ENCODE measurements around the gene PPP1R37.

PPP1R37 gene

DNA sequence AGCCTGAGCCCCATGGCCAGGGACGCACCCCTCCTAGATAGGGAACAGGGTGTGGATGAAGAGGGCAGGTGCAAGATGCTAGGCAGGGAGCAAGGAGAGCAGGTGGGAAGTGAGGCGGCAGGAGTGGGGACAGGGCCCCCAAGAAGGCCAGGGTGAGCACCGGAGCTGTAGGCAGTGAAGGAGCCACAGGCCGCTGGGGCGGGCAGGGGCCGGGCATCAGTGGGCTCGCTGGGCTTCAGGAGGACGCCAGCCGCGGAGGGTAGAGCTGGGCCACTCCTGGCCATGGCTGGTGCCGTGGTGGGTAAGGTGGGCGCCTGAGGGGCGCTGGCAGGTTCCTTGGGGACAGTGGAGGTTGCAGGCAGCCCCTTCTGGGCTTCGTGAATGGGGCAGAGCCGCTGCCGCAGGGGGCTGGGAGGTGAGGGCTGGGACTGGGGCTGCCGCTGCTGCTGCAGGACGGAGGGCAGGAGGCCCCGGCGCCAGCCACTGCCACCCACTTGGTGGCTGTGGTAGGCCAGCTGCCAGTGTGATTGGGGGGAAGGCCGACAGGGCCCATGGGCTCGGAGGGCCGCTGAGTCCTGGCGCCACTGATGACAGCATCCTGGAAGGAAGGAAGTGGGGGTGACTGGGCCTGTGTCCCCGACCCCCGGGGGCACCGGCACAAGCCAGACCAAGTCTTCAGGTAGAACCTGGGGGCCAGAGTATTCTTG, 65.7 kb downstream of the PPP1R37 start:
- no peak for DNase-seq

GRCh38 chr19:45159210-45159970, 66.4 kb downstream of the PPP1R37 start:
- no peak for DNase-seq

- no peak for DNase-seq
These were observed 67.0 kb downstream of the PPP1R37 start for GRCh38 chr19:45159971-45160324.

DNA sequence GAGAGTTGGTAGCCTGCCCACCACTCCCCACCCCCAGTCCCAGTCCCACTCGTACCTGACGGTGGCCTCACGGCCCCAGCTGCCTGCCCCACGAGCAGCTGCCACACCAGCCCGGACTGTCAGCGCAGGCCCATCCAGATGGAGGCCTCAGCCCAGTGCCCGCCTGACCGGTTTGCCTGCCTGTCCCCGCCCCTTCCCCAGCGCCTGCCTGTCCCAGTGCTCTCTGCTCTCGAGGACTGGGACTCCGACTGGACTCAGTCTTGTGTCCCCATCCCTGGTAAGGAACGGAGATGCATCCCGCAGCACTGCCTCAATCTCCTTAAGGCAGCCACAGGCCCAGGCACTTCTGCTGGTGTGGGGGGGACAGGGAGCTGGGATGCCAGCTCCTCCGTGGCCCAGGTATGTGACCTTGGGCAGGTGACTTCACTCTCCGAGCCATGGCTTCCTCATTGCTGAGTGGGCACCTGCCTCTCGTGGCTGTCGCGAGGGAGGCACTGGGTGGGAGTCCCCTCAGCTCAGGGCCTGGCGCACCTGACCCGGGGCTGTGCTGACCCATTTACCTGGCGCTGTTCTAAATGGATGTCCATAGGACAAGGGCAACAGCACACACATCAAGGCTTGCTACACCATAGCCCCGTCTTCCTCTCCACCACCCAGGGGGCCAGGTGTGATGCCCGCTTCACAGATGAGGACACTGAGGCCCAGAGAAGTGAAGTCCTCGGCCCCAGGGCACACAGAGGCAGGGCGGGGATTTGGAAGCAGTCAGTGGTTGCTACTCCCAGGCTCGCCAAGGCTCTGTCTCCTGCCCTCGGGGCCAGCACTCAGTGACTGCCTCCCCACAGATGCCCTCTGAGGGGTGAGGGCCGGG, 68.1 kb downstream of the PPP1R37 start, which contains the start of gene NKPD1:
Gene NKPD1 (minus strand): TSS at position 113 of the 868 bp plus-strand sequence. CDS start 832 bp downstream, outside the sequence.
- DNase-seq, result no peak

GRCh38 chr19:45161738-45162607, 69.0 kb downstream of the PPP1R37 start:
- DNase-seq, result no peak

DNA sequence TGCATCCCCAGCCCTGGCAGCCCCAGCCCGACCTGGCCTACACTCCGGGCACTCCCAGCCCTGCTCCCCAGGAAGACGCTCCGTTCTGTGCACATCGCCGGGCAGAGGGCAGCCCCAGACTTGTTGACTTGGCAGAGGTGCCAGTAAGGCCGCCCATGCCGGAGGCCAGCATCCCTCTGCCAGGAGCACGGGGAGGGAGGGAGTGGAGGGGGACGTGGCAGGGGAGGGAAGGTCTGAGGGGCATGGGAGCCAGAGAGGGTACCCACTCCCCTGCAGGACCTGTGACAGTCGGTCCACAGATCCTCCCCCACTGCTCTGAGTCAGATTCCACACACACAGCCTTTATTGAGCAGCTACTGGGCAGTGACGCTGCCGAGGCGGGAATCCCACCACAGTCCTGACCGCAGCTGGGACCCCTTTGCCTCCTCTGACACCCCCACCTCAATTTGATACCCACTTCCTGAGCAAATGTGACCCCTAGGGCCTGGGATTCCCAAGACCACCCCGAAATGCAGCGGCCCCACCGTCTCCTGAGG, 69.7 kb downstream of the PPP1R37 start:
- DNase-seq, result no peak

DNA sequence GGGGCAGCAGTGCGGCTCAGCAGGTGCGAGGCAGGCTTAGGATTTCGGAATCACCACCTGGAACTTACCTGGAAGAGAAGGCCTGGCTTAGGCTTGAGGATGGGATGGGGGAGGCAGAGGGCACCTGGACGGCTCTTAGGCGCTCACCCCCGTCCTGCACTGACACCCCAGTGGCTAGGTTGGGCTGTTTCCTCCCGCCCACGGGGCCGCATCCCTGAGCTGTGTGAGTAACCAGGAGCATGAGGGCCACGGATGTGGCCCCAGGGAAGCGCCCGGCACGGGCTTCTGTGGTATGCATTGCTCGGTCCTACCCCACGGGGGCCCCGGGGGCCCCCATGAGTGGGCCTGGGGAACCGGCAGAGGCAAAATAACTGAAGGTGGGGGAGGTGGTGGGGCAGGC, 70.2 kb downstream of the PPP1R37 start:
- no peak for DNase-seq

GRCh38 chr19:45163751-45164460, 70.9 kb downstream of the PPP1R37 start:
- no peak for DNase-seq

DNA sequence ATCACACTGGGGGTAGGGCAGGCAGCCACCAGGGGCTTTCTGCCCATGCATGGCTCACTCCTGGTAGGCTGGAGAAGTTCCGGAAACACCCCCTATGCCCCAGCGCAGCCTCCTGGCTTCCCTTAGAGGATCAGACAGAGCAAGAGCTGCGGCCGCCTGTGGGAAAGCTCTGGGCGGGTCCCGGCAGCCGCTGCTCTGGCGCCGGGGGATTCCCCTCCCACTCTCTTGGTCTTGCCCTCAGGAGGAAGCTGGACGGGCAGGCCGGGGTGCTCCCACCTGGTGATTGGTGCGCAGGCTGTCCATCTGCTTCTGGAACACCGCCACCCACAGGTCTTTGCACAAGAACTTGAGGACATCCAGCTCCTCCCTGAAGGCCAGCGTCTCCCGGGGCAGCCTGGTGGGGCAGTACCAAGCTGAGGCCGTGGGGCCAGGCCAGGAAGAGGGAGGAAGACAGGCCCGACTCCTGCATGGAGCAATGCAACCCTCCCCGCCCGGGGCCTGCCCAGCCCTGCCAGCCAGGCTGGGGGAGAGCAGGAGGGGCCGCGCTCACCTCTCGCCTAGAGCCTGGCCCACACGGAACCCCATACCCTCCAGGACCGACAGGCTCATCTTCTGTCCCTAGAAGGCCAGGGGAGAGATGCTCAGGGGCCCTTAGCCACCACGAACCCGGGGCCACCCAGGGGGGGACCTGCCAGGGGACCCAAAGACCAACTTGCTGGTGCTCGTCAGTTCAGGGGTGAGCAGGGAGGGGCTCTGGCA, 71.8 kb downstream of the PPP1R37 start:
- no peak for DNase-seq

- no peak for DNase-seq
These were observed 73.8 kb downstream of the PPP1R37 start for GRCh38 chr19:45166723-45167252.

- no peak for DNase-seq
These were observed 75.9 kb downstream of the PPP1R37 start for GRCh38 chr19:45168767-45169351.

DNA sequence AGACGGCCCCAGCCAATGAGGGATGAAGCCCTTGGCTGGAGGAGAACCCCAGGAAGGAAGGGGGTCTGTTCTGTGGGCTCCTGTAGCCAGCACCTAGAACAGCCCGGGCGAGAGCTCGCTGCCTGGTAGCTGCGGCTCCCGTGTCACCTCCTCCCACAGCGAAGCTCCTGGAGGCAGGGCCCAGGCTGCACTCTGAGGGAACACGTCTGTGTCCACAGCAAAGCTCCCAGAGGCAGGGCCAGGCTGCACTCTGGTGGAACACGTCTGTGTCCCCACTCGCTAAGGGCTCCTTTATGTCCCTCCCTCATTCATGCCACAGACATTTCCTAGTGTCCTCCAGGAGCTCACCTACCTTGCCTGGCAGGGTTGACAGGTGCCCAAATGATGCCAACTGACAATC, 76.6 kb downstream of the PPP1R37 start:
- DNase-seq, result no peak

- no peak for DNase-seq
These were observed 77.4 kb downstream of the PPP1R37 start for GRCh38 chr19:45170146-45171106.

DNA sequence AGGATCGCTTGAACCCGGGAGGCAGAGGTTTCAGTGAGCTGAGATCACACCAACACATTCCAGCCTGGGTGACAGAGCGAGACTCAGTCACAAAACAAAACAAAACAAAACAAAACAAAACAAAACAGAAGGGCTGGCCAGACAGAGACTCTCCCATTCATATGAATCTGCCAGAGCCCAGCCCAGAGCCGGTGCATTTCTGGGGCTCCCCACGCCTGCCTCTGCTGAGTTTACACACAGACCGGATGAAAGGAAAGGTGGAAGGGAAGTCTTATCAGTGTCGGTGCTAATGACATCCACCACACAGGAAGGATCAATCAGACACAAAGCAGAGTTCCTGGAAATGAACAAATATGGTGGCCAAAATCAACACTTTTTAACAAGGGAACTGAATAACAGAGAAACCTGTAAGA, 78.2 kb downstream of the PPP1R37 start:
- no peak for DNase-seq

GRCh38 chr19:45172173-45172572, 79.2 kb downstream of the PPP1R37 start:
- no peak for DNase-seq

- no peak for DNase-seq
These were observed 79.7 kb downstream of the PPP1R37 start for GRCh38 chr19:45172611-45173208.

GRCh38 chr19:45173816-45174215, 80.8 kb downstream of the PPP1R37 start:
- no peak for DNase-seq
